Astrocyte (in vitro differentiated cells and primary cell): Measurements from ENCODE around the gene CTIF. TPM values are rescaled to one million over a fixed set of nuclear protein-coding genes. Genes with fewer than 3 reads are reported as not detected.

Experiments
- DNase-seq: peaks from one replicate; pipeline ENCODE4 v3.0.0-alpha.2; 2010; ENCODE audit warnings: low read depth
- FAIRE-seq: peaks from 2 replicates; lab custom pipeline; 2011; peaks lifted over from hg19 to GRCh38; lab: Jason Lieb, UNC
- H2AFZ ChIP-seq: 2 replicates; pipeline ENCODE4 v1.6.0; 2012; ENCODE audit warnings: low read depth, low read length, inconsistent platforms
- H3K27ac ChIP-seq: 2 replicates; pipeline ENCODE4 v1.5.1; 2011; ENCODE audit warnings: low read depth, low read length, inconsistent platforms
- H3K27me3 ChIP-seq: 2 replicates; pipeline ENCODE4 v1.6.0; 2011; ENCODE audit warnings: low read length, inconsistent platforms; ENCODE audit not compliant: insufficient read depth
- H3K36me3 ChIP-seq: 2 replicates; pipeline ENCODE4 v1.5.1; 2011; ENCODE audit warnings: low read length, inconsistent platforms; ENCODE audit not compliant: insufficient read depth
- H3K4me1 ChIP-seq: 2 replicates; pipeline ENCODE4 v1.5.1; 2011; ENCODE audit warnings: low read length, inconsistent platforms; ENCODE audit not compliant: insufficient read depth
- H3K4me2 ChIP-seq: 2 replicates; pipeline ENCODE4 v1.6.0; 2012; ENCODE audit warnings: low read length, inconsistent platforms
- H3K4me3 ChIP-seq: 2 replicates; pipeline ENCODE4 v1.5.1; 2011; ENCODE audit warnings: low read depth, mild to moderate bottlenecking, low read length, inconsistent platforms; ENCODE audit not compliant: insufficient read depth
- H3K79me2 ChIP-seq: 2 replicates; pipeline ENCODE4 v1.6.0; 2012; ENCODE audit warnings: mild to moderate bottlenecking, low read length, inconsistent platforms; ENCODE audit not compliant: insufficient read depth
- H3K9ac ChIP-seq: 2 replicates; pipeline ENCODE4 v1.6.0; 2012; ENCODE audit warnings: mild to moderate bottlenecking, low read length, inconsistent platforms
- H3K9me3 ChIP-seq: 2 replicates; pipeline ENCODE4 v1.5.1; 2012; ENCODE audit warnings: low read depth, mild to moderate bottlenecking, low read length, inconsistent platforms; ENCODE audit not compliant: insufficient read depth
- H4K20me1 ChIP-seq: 2 replicates; pipeline ENCODE4 v1.6.0; 2012; ENCODE audit warnings: low read length, inconsistent platforms; ENCODE audit not compliant: insufficient read depth
- H3K27ac Mint-ChIP-seq: one replicate; pipeline ENCODE4 v1.8.0; 2021; ENCODE audit warnings: mild to moderate bottlenecking, mixed read lengths; ENCODE audit not compliant: unreplicated experiment
- H3K27me3 Mint-ChIP-seq: one replicate; pipeline ENCODE4 v1.8.0; 2021; ENCODE audit warnings: low read depth, mixed read lengths; ENCODE audit not compliant: unreplicated experiment
- H3K36me3 Mint-ChIP-seq: one replicate; pipeline ENCODE4 v1.8.0; 2021; ENCODE audit warnings: low read depth, mixed read lengths; ENCODE audit not compliant: unreplicated experiment
- H3K4me1 Mint-ChIP-seq: one replicate; pipeline ENCODE4 v1.8.0; 2021; ENCODE audit warnings: low read depth, mixed read lengths; ENCODE audit not compliant: unreplicated experiment
- H3K4me3 Mint-ChIP-seq: one replicate; pipeline ENCODE4 v1.8.0; 2021; ENCODE audit warnings: mild to moderate bottlenecking, moderate library complexity, mixed read lengths; ENCODE audit not compliant: unreplicated experiment
- H3K9me3 Mint-ChIP-seq: one replicate; pipeline ENCODE4 v1.8.0; 2021; ENCODE audit warnings: mild to moderate bottlenecking, mixed read lengths; ENCODE audit not compliant: unreplicated experiment
- EZH2 ChIP-seq: IDR thresholded peaks from 2 replicates; pipeline ENCODE4 v1.6.1; 2012; ENCODE audit warnings: mild to moderate bottlenecking, low read length, inconsistent platforms; ENCODE audit not compliant: insufficient read depth
- total RNA-seq: library from RNA; stranded (reverse); gene quantifications from 2 replicates; pipeline ENCODE4 v1.2.1, GENCODE V29; 2021
- TF ChIP-seq, protein P1 (sequence below): IDR thresholded peaks from 2 replicates; pipeline ENCODE4 v1.5.1; 2011; ENCODE audit warnings: low read depth, mild to moderate bottlenecking, inconsistent platforms, low read length, moderate library complexity; ENCODE audit not compliant: insufficient read depth

Gene CTIF
- total RNA-seq, 1 donor from 2014 or later = 101 TPM

DNA sequence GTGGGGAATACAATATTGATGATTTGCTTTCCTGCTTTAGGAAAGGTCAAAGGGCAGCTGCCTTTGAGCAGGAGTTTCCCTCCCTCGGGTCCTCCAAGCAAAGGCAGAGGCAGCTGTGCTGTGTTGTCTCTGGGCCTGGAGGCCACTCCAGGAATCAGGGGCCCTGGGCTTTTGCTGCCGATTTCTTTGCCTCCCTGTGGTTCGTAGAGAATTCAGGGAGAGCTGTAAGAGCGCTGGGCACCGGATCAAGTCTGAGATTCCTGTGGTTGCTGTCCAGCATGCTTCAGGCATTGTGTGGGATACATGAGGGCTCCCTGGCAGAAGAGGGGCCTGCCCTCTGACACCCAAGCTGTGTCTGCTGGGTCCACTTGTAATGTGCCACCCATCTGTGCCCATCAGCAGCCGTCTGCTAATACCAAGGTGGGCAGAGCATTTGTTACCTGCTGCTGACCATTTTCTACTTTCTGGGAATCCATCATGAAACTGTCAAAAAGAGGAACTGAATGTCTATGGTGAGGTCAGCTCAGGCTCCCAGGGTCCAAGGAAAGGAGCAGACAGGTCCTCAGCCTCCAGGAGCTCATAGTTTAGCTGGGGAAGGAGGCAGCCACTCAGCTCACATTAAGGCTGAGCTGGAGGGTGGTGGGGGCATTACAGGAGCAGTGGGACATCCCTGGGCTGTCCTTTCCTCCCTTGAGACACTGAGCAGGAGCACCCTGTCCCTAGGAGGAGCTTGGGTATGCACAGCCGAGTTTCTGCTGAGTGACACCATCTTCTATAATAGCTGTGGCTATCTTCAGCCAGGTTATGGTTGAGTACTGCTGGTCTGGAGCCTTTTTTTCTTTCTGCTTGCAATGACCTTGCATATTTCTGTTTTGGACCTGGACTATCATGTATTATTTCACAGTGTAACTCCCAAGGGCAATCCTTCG lies 68.5 kb downstream of the CTIF start:
- no peak overlapping the region for H3K9ac ChIP-seq
- H2AFZ ChIP-seq = no peak overlapping the region
- H4K20me1 ChIP-seq = peaks cover 88% of the 10 kb centered on the region
- H3K4me1 ChIP-seq = peaks cover 27% of the 10 kb centered on the region
- Mint-ChIP-seq H3K27me3 (no peaks in the 10 kb centered on the region), H3K4me1 (peaks cover 35% of the 10 kb centered on the region), H3K4me3 (no peak overlapping the region), H3K27ac (peak overlapping the region; percentile 80), H3K9me3 (no peaks in the 10 kb centered on the region), H3K36me3 (peaks cover 23% of the 10 kb centered on the region)
- no peak overlapping the region for H3K27ac ChIP-seq
- no peak for TF ChIP-seq EZH2
- TF ChIP-seq, protein P1, sequence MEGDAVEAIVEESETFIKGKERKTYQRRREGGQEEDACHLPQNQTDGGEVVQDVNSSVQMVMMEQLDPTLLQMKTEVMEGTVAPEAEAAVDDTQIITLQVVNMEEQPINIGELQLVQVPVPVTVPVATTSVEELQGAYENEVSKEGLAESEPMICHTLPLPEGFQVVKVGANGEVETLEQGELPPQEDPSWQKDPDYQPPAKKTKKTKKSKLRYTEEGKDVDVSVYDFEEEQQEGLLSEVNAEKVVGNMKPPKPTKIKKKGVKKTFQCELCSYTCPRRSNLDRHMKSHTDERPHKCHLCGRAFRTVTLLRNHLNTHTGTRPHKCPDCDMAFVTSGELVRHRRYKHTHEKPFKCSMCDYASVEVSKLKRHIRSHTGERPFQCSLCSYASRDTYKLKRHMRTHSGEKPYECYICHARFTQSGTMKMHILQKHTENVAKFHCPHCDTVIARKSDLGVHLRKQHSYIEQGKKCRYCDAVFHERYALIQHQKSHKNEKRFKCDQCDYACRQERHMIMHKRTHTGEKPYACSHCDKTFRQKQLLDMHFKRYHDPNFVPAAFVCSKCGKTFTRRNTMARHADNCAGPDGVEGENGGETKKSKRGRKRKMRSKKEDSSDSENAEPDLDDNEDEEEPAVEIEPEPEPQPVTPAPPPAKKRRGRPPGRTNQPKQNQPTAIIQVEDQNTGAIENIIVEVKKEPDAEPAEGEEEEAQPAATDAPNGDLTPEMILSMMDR = no peak
- H3K27me3 ChIP-seq = no peaks in the 10 kb centered on the region
- H3K36me3 ChIP-seq = no peaks in the 10 kb centered on the region
- H3K4me3 ChIP-seq = no peak overlapping the region
- DNase-seq (peak; percentile 91), FAIRE-seq (no peak)
- peak overlapping the region; percentile 19 for H3K4me2 ChIP-seq
- peaks cover 74% of the 10 kb centered on the region for H3K79me2 ChIP-seq
- no peaks in the 10 kb centered on the region for H3K9me3 ChIP-seq

DNA sequence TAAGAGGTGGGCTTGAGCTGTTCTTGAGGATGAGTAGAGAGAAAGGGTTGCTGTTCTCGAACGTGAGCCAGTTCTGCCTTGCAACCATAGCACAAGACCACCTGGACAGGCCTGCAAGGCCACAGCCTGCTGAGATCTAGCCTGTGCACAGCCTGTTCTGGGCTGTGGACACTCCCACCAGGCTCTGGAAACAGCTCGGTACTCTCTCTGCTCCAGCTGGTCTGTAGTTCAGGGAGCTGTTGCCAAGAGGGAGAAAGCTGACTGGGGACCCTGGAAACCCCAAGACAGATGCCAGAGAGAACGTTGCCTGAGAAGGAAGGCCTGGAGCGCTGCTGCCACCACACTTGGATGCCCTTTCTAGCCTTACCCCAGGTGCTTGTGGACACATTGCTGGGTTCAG lies 69.8 kb downstream of the CTIF start:
- Histone ChIP-seq H3K9me3 (no peaks in the 10 kb centered on the region), H3K9ac (no peak overlapping the region), H2AFZ (no peak overlapping the region), H3K4me1 (peaks cover 27% of the 10 kb centered on the region), H4K20me1 (peaks cover 90% of the 10 kb centered on the region), H3K79me2 (peaks cover 71% of the 10 kb centered on the region), H3K27ac (no peak overlapping the region), H3K27me3 (no peaks in the 10 kb centered on the region), H3K36me3 (no peaks in the 10 kb centered on the region), H3K4me2 (no peak overlapping the region), H3K4me3 (no peak overlapping the region)
- FAIRE-seq = no peak
- H3K4me3 Mint-ChIP-seq = no peak overlapping the region
- no peaks in the 10 kb centered on the region for H3K27me3 Mint-ChIP-seq
- H3K9me3 Mint-ChIP-seq = no peaks in the 10 kb centered on the region
- no peak for DNase-seq
- H3K27ac Mint-ChIP-seq = peak overlapping the region; percentile 12
- no peak for TF ChIP-seq EZH2
- TF ChIP-seq, protein P1 = no peak
- H3K4me1 Mint-ChIP-seq = peaks cover 38% of the 10 kb centered on the region
- peaks cover 23% of the 10 kb centered on the region for H3K36me3 Mint-ChIP-seq

DNA sequence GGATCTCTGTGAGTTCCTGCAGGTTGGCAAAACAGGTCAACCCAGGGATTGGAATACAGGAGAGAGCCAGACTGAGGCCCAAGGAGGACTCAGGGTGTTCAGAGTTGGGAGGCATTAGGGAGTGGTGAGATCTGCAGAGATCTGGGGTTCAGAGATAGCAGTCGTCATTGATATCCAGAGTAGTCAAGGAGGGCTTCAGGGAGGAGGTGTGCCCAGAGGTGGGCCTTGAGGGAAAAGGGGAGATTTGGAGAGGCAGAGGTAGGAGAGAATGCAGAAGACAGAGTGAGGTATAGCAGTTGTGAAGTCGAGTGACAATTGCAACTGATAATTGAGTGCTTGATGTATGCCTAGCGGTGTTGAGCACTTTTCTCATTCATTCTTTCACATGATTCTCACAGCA lies 70.3 kb downstream of the CTIF start:
- no peak overlapping the region for H3K27ac ChIP-seq
- H3K27me3 ChIP-seq = no peaks in the 10 kb centered on the region
- H3K27me3 Mint-ChIP-seq = no peaks in the 10 kb centered on the region
- peaks cover 26% of the 10 kb centered on the region for H3K36me3 Mint-ChIP-seq
- no peak overlapping the region for H3K9ac ChIP-seq
- H2AFZ ChIP-seq = no peak overlapping the region
- peaks cover 96% of the 10 kb centered on the region for H4K20me1 ChIP-seq
- H3K4me3 Mint-ChIP-seq = peak overlapping the region; percentile 8
- DNase-seq (no peak), FAIRE-seq (no peak)
- H3K9me3 ChIP-seq = no peaks in the 10 kb centered on the region
- TF ChIP-seq, protein P1 = no peak
- no peak for TF ChIP-seq EZH2
- H3K36me3 ChIP-seq = no peaks in the 10 kb centered on the region
- H3K4me1 Mint-ChIP-seq = peaks cover 42% of the 10 kb centered on the region
- no peaks in the 10 kb centered on the region for H3K9me3 Mint-ChIP-seq
- peaks cover 27% of the 10 kb centered on the region for H3K4me1 ChIP-seq
- H3K4me2 ChIP-seq = no peak overlapping the region
- no peak overlapping the region for H3K27ac Mint-ChIP-seq
- H3K4me3 ChIP-seq = no peak overlapping the region
- H3K79me2 ChIP-seq = peaks cover 71% of the 10 kb centered on the region
